ENCODE results near the gene AMZ2.

AMZ2 gene

GRCh38 chr17:68291836-68292688, 44.2 kb downstream of the AMZ2 start:
- peak; percentile 53 to 67 for DNase-seq

GRCh38 chr17:68292689-68293040, 44.8 kb downstream of the AMZ2 start:
- no peak for DNase-seq

DNA sequence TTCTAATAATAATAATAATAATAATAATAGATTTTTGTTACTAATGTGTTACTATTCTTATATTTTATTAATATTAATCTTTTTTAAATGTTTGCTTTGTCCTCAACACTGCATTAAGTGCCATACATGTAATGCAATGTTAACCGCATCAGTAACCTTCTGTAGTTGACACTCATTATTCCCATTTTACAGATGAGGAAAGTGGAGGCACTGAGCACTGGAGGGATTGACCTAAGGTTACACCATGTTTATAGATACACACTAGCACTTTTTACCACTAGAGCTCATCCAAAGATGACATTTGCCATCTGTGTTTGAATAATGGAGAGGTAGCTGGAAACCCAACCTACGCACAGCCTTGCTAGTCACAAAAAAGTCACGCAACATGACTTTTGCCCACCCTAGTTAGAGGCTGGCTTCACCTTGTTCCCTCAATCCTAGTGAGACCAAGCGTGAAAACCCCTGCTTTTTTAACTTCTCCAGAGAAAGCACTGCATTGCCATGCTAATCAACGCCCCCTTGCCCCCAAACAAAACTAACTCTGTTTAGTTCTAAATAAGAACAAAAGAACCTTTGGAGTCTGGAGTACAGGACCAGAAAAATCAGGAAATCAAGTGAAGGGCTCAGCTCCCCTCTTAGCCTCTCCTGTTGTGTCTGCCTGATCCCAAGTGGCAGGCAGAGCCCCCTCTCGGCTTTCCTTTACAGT, 45.8 kb downstream of the AMZ2 start:
- DNase-seq: no peak

DNA sequence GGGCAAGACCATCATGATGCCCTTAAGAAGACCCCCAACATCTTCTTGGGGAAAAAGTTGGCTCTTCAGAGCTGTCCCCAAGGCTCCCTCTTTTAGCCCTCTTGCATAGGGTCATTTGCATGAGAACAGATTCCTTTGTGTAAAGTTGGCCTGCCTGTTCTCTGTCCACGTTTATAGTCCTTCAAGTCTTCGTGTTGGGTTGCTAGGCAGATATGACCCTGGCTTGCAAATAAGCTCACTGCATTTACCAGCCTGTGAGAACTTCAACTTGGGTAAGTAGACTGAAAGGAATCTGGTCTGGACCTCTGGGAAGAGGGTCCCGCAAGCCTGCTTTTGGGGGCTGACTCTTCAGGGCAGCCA, 46.3 kb downstream of the AMZ2 start:
- no peak for DNase-seq

DNA sequence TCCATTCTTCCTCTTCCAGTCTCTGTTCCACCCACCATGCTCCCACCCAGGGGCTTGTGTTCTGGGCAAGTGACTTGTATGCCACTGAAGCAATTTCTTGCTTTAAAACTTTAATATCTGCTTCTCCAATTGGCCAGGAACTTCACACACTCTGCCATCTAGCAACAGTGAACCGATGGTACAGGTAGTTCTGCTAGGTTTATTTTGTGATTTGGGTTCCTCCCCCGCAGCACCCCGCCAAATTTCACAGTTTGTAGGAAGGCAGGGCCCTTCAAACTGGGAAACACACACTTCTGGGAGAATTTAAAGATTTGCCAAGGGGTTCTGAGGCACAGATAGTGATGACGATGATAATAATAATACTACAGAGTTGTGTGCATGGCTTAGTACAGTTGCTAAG, 46.8 kb downstream of the AMZ2 start:
- DNase-seq: no peak

- no peak for DNase-seq
Measured at GRCh38 chr17:68295086-68295485, 47.2 kb downstream of the AMZ2 start.

GRCh38 chr17:68296217-68297191, 48.7 kb downstream of the AMZ2 start:
- no peak for DNase-seq

DNA sequence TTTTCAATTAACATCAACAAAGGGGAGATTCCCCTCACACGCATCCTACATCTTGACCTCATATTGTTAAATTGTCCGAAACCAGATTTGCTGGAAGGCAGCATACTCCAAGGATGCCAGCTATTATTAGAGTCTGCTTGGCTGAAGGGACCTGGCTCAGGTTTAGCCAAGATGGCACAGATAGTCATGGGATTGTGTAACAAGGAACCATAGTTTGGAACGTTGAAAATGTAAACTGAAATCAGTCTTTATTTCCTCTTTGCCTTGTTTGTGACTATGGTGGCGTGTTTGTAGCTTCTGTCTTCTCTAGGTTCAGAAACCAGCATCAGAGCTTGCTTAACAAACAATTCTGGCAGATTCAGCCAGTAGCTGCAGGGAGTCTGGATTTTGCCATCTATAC, 49.4 kb downstream of the AMZ2 start:
- no peak for DNase-seq

DNA sequence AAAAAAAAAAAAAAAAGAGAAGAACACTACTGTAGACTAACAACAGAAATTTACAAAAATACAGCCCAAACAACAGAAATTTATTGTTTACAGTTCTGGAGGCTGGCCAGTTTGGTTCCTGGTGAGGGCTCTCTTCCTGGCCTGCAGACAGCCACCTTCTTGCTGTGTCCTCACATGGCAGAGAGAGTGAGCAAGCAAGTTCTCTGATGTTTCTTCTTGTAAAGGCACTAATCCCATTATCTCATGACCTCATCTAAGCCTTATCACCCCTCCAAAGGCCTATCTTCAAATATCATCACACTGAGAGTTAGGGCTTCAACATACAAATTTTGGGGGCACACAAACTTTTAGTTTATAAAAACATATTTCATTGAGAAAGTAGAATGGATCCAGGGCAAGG, 50.8 kb downstream of the AMZ2 start:
- no peak for DNase-seq

- no peak for DNase-seq
Measured at GRCh38 chr17:68299817-68300216, 52.0 kb downstream of the AMZ2 start.

DNA sequence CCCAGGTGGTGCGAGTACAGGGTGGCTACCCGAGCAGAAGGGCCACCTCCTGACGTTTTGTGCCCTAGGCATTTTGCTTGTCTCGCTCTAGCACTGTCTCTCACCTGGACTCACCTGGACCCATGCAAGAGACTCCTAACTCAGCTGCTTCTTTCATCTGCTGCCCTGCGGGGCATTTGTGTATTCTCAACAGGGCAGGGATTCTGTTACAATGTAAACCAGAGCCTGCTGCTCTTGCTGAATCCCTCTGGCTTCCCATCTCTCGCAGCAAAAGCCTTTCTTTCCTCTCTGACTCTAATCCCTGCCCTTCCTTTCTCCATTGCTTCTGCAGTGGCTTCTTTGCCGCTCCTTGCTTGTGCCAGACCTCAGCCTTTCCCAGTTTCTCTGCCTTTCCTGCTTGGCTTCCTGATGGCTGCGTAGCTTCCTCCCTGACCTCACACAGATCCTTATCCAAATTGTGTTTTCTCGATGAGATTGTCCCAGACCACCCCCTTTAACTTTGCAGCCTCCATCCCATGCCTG, 53.7 kb downstream of the AMZ2 start:
- peak in 1 of 2 experiments; percentile 15 for DNase-seq

DNA sequence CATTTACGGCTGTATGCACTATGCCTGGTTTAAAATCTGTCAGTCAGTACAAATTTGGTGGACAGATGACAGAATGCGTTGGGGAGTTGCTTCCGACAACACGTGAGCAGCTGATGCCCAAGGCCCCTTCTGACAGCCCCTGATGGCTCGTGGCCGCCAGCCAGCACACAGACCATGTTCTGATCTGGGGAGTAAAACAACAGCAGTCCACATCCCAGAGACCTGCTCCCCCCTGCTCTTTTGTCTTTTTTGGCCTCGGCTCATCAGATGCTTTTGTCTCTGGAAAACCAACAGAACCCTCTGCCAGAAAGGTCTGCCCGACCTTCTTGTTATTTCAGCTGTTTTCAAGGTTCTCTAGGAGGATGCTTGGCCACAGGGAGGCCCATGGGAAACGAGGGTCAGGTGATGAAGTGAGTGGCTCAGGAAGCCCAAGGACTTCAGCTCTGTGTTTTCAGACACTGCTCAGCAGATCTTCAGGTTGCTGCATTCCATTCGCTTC, 54.3 kb downstream of the AMZ2 start:
- DNase-seq: no peak

GRCh38 chr17:68302666-68303065, 54.8 kb downstream of the AMZ2 start:
- DNase-seq: no peak

DNA sequence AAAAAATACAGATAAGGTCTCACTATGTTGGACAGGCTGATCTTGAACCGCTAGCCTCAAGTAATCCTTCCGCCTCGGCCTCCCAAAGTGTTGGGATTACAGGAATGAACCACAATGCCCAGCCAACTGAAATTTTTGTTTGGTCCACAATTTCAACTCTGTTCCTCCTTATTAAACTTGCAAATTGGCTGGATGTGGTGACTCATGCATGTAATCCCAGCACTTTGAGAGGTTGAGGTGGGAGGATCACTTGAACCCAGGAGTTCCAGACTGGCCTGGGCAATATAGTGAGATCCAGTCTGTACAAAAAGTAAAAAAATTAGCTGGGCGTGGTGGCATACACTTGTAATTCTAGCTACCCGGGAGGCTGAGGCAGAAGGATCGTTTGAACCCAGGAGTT, 56.9 kb downstream of the AMZ2 start:
- no peak for DNase-seq

DNA sequence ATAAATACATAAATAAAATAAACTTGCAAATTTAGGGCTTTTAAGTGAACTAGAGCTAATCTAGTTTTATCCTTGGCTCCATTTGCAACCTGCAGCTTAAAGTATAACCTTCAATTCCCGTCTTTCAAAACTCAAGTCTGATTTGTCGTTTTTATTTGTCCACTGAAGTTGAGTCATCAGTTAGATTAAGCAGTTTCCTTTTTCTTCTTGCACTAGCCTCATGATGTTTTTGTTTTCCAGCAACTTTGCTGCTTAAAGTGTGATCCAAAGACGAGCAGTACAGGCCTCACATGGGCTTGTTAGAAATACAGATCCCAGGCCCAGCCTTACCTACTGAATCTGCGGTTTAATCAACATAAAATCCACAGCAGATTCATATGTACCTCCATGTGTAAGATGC, 57.3 kb downstream of the AMZ2 start:
- no peak for DNase-seq
